Measurements from ENCODE around the gene ISM2. TPM values are rescaled to one million over a fixed set of nuclear protein-coding genes. Genes with fewer than 3 reads are reported as not detected.

The ISM2 gene
- total and polyA plus RNA-seq, 8 donors = 0.23 to 0.37 TPM; not detected in 6

DNA sequence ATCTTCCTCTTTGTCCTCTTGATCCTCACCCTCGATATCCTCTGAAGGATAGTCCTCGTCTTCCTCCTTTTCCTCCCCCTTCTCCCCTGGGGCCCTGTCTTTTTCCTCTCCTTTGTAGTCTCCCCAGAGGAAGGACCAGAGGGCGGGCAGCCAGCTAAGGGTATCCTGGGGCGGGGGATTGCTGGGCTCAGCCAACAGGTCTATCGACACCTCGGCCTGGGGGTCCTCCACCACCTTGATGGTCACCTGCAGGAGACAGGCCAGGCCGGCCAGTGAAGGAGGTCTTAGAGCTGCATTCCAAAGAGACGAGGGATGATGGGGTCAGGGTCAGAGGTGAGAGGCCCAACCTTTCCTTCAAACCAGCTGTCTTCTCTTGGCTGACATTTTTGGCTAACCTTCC is 16.2 kb downstream of the ISM2 start:
- intact Hi-C loops (cut with DNase I; ENCODE audit: low total_unique reads) = no loop called here
- no peak overlapping the region for H3K27ac ChIP-seq
- H3K4me3 ChIP-seq = no peak overlapping the region
- no peak for DNase-seq
- 75 to 83% (median 79%) methylated on average over 7 to 8 of the region's 8 CpGs for WGBS, 5 donors
- H3K36me3 ChIP-seq = no peaks in the 10 kb centered on the region
- no peaks in the 10 kb centered on the region for H3K27me3 ChIP-seq
- H3K4me1 ChIP-seq = no peaks in the 10 kb centered on the region
- H3K9me3 ChIP-seq = no peaks in the 10 kb centered on the region
- TF ChIP-seq, protein P1, sequence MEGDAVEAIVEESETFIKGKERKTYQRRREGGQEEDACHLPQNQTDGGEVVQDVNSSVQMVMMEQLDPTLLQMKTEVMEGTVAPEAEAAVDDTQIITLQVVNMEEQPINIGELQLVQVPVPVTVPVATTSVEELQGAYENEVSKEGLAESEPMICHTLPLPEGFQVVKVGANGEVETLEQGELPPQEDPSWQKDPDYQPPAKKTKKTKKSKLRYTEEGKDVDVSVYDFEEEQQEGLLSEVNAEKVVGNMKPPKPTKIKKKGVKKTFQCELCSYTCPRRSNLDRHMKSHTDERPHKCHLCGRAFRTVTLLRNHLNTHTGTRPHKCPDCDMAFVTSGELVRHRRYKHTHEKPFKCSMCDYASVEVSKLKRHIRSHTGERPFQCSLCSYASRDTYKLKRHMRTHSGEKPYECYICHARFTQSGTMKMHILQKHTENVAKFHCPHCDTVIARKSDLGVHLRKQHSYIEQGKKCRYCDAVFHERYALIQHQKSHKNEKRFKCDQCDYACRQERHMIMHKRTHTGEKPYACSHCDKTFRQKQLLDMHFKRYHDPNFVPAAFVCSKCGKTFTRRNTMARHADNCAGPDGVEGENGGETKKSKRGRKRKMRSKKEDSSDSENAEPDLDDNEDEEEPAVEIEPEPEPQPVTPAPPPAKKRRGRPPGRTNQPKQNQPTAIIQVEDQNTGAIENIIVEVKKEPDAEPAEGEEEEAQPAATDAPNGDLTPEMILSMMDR (IDR thresholded peaks at IDR 0.05) = no peak
- TF ChIP-seq POLR2A (IDR thresholded peaks at IDR 0.05) (no peak), POLR2AphosphoS5 (IDR thresholded peaks at IDR 0.05) (no peak), EP300 (IDR thresholded peaks at IDR 0.05) (no peak)

DNA sequence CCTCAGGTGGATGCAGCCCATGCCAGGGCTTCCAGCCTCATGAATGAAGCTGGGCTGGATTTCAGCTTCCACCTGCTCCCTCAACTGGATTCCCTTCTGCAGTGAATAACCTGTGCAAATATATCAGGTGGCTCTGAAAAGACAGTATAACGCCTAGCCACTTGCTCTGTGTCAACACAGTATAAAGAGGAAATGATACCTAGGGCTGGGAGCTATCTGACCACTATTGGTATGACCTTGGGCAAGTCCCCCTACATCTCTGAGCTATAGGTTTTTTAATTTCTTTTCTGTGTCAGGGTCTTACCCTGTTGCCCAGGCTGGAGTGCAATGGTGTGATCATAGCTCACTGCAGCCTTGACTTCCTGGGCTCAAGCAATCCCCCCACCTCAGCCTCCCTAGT is 19.8 kb downstream of the ISM2 start:
- no peak for TF ChIP-seq POLR2A (IDR thresholded peaks at IDR 0.05)
- intact Hi-C loops (cut with DNase I; ENCODE audit: low total_unique reads) = no loop called here
- no peak for DNase-seq
- no peak overlapping the region for H3K27ac ChIP-seq
- H3K36me3 ChIP-seq = no peaks in the 10 kb centered on the region
- no peaks in the 10 kb centered on the region for H3K9me3 ChIP-seq
- WGBS, 5 donors = 41 to 81% (median 53%) methylated on average over 1 of the region's 1 CpG
- no peaks in the 10 kb centered on the region for H3K4me1 ChIP-seq
- no peak overlapping the region for H3K4me3 ChIP-seq
- H3K27me3 ChIP-seq = peaks cover 0 to 7% (median 0%) of the 10 kb centered on the region in 3 donors

DNA sequence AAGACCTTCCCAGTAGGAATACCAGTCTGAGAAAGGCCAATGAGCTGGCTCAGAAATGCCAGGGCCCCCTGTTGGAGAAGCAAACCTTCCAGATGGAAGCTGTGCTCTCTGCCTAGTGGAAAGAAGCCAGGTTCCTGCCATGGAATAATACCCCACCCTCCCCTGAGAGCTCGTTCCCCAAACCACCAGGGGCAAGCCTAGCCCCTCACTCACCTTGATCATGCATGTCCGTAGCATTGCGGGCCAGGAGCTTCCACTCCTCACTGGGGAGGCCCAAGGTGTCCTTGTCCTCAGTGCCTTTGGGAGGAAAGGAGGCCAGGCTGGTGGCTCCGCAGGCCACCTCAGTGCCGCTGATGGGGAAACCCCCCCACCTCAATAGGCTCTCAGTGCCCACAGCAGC is 20.6 kb downstream of the ISM2 start:
- H3K9me3 ChIP-seq = no peaks in the 10 kb centered on the region
- no peaks in the 10 kb centered on the region for H3K4me1 ChIP-seq
- H3K4me3 ChIP-seq = no peak overlapping the region
- DNase-seq = no peak
- TF ChIP-seq POLR2AphosphoS5 (IDR thresholded peaks at IDR 0.05) (no peak), POLR2A (IDR thresholded peaks at IDR 0.05) (no peak), EP300 (IDR thresholded peaks at IDR 0.05) (no peak)
- TF ChIP-seq, protein P1 (IDR thresholded peaks at IDR 0.05) = no peak
- peaks cover 0 to 7% (median 0%) of the 10 kb centered on the region in 3 donors for H3K27me3 ChIP-seq
- H3K36me3 ChIP-seq = no peaks in the 10 kb centered on the region
- 86 to 100% (median 90%) methylated on average over 2 to 5 of the region's 5 CpGs for WGBS, 5 donors
- intact Hi-C loops (cut with DNase I; ENCODE audit: low total_unique reads) = no loop called here
- no peak overlapping the region for H3K27ac ChIP-seq

DNA sequence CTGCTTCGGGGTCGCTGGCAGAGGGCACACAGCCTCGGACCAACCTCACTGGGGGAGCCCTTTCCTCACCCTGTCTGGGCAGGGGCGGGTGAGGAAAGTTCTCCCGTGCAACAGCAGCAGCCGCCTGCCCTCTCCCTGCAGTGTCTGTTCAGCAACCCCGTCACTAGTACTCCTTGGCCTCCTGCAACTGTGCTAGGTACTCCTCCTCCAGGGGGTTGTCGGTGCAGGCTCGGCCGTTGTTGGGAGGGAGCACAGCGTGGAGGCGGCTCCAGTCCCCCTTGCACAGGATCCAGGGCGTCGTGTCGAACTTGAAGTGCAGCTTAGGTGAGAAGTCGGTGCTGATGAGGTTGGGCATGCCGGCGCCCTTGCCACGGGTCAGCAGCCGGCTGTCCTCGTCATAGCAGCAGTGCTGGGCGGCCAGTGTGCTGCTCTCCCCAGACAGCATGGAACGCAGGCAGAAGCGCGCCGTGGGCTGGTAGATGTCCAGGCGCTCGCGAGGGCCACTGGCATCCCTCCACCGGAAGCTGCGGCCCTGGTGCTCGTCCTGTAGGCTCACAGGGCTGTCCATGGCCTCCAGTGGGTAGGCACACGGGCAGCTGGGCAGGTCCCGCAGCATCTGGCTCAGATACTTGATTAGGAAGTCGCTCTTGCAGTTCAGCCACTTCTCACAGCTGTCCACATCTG is 23.0 kb downstream of the ISM2 start:
- TF ChIP-seq POLR2AphosphoS5 (IDR thresholded peaks at IDR 0.05) (no peak), EP300 (IDR thresholded peaks at IDR 0.05) (no peak), POLR2A (IDR thresholded peaks at IDR 0.05) (no peak)
- TF ChIP-seq, protein P1 (IDR thresholded peaks at IDR 0.05) = no peak
- 79 to 88% (median 83%) methylated on average over 23 to 35 of the region's 35 CpGs for WGBS, 5 donors
- DNase-seq = no peak
- Histone ChIP-seq H3K27me3 (peaks cover 0 to 7% (median 0%) of the 10 kb centered on the region in 3 donors), H3K9me3 (no peaks in the 10 kb centered on the region), H3K27ac (no peak overlapping the region), H3K36me3 (no peaks in the 10 kb centered on the region), H3K4me3 (no peak overlapping the region), H3K4me1 (no peaks in the 10 kb centered on the region)
- intact Hi-C loops (cut with DNase I; ENCODE audit: low total_unique reads) = no loop called here

DNA sequence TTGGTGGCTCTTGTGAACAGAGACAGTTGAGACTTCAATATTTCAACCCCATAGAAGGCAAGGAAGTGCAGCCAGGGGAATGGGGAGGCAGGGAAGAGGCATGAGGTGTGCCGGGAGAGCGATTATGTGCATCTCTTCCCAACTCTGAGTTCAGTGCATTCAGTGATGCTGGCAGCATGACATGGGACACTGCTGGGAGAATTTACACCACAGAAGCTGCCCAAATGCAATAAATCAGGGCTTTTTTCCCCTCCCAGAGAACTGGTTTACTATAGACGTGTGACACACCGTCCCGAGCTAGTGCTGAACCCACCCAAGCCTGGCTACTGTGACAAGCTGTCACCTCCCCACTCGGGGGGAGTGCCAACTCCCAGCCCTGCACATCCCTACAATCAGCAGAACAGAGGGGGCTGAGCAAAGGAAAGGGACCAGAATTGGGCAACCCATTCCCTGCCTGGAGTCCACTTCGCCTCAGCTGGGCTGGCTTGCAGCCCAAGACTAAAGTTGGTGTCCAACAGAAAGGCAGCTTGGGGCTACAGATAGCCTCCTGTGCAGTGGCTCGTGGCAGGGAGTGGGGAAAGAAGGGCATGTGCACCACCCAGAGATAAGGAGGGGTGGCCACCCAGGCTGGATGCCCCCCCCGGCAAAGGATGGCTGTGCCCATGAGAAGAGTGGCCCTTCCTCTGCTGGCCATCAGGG is 24.0 kb downstream of the ISM2 start:
- peaks cover 2 to 7% (median 7%) of the 10 kb centered on the region in 4 donors for H3K36me3 ChIP-seq
- peaks cover 0 to 7% (median 0%) of the 10 kb centered on the region in 3 donors for H3K27me3 ChIP-seq
- no peak for TF ChIP-seq POLR2AphosphoS5 (IDR thresholded peaks at IDR 0.05)
- no peak for TF ChIP-seq POLR2A (IDR thresholded peaks at IDR 0.05)
- TF ChIP-seq EP300 (IDR thresholded peaks at IDR 0.05) = no peak
- TF ChIP-seq, protein P1 (IDR thresholded peaks at IDR 0.05) = no peak
- H3K4me3 ChIP-seq = no peak overlapping the region
- H3K9me3 ChIP-seq = no peaks in the 10 kb centered on the region
- no peak overlapping the region for H3K27ac ChIP-seq
- 59 to 70% (median 64%) methylated on average over 9 of the region's 9 CpGs for WGBS, 5 donors
- no peak for DNase-seq
- H3K4me1 ChIP-seq = no peaks in the 10 kb centered on the region
- intact Hi-C loops (cut with DNase I; ENCODE audit: low total_unique reads) = no loop called here

Measured in stomach (tissue), 9 donors.